GM18520 (cell line): ENCODE measurements around the gene SLC35F3.
"Not testable (repeated sequence)": the region's sequence is repeated elsewhere in the genome, so short reads cannot be mapped to it uniquely, and the experiment has no call there.

Experiments
- ATAC-seq: cut with Tn5 transposase; IDR thresholded peaks from one replicate; pipeline ENCODE4 v1.9.1; 2021; ENCODE audit not compliant: unreplicated experiment

SLC35F3 gene

GRCh38 chr1:234176000-234176399, 271.5 kb downstream of the SLC35F3 start:
- no peak for ATAC-seq

DNA sequence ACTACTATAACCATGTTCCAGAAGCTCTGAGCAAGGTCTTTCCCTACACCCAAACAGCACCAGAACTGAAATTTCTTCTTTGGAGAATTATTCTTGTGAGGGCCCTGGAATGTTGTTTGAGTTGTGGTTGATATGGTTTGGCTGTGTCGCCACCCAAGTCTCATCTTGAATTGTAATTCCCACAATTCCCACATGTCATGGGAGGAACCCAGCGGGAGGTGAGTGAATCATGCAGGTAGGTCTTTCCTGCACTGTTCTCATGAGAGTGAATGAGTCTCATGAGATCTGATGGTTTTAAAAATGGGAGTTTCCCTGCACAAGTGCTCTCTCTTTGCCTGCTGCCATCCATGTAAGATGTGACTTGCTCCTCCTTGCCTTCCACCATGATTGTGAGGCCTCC, 272.4 kb downstream of the SLC35F3 start:
- ATAC-seq = not testable (repeated sequence)

DNA sequence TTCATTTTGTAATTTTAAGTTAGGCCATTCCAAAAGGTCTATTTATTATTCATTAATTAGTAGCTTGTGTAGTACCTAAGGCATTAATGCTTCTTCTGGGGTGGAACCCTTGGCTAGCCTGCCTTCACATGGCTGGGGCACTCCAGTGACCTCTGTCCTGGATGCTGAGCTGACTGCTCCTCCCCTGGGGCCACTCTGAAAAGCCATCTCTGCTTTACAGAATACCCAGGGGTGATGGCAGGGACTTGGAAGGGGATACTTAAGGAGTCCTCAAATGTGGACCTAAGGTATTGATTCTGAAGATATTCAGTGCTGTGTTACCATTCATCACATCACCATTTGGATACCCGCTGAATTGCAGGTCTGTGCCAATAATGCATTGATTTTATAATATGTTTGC, 281.0 kb downstream of the SLC35F3 start:
- ATAC-seq = no peak

- peak; percentile 64 for ATAC-seq
Observed at GRCh38 chr1:234186037-234186688, 281.7 kb downstream of the SLC35F3 start.

DNA sequence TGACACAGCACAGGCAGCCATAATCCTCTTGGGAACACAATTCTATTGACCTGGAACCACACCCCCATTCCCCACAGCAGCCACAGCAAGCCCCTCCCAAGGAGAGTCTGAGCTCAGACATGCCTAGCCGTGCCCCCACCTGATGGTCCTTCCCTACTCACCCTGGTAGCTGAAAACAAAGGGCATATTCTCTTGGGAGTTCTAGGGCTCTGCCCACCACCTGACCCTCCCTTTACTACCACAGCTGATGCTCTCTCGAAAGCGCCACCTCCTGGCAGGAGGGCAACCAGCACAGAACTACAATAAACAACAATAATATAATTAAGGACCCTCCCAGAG, 283.9 kb downstream of the SLC35F3 start:
- no peak for ATAC-seq

GRCh38 chr1:234197839-234198238, 293.4 kb downstream of the SLC35F3 start:
- no peak for ATAC-seq

DNA sequence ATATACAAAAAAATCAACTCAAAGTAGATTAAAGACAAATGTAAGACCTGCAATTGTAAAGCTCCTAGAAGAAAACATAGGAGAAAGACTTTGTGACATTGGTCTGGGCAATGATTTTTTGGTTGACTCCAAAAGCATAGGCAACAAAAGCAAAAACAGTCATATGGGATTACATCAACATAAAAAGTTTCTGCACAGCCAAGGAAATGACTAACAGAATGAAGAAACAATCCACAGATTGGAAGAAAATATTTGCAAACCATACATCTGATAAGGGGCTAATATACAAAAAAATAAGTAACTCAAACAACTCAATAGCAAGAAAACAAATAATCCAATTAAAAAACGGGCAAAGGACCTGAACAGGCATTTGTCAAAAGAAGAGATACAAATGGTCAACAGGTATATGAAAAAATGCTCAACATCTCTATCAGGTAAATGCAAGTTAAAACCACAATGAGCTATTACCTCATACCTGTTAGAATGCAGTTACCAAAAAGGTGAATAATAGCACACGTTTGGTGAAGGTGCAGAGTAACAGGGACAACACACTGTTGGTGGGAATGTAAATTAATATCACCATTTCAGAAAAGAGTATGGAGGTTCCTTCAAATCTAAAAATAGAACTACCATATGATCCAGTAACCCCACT, 295.1 kb downstream of the SLC35F3 start:
- ATAC-seq = no peak

DNA sequence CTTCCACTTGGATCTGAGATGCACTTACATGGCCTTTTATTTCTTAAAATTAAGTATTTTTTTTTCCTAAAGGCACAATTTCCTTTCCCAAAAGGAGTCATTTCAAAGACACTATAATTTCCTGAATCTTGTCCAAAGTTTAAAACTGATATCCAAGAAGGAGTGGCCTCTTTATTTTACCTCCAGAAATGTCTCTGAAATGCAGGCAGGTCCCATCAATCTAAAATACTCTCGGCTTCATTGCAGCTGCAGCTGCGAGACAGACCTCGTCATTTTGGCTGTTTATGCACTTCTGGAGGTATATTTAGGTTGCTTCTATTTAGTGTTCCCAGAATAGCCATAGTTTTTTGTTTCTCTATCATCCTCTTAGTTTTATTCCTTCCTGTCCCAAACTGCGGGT, 296.1 kb downstream of the SLC35F3 start:
- no peak for ATAC-seq

GRCh38 chr1:234201600-234201999, 297.1 kb downstream of the SLC35F3 start:
- no peak for ATAC-seq

GRCh38 chr1:234205966-234206365, 301.5 kb downstream of the SLC35F3 start:
- ATAC-seq = no peak

GRCh38 chr1:234206651-234207284, 302.3 kb downstream of the SLC35F3 start:
- no peak for ATAC-seq

DNA sequence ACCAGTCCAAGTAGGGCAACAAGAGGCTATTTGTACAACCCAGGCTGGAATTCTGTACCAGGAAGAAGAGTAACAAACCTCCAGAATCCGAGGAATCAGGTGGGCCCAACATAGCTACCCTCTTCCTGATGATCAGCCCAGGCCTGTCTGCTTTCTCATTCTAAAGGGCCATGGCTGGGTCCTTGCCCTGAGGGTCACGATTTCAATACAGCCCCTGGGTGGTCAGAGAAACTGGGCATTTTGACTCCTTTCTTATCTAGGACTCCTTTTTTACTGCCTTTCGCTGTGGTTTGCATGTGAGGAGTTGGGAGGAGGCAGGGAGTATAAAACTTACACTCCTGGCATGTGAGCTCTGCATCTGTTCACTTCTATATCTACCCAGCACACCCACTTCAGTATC, 303.9 kb downstream of the SLC35F3 start:
- ATAC-seq = no peak

GRCh38 chr1:234208791-234209190, 304.3 kb downstream of the SLC35F3 start:
- ATAC-seq = no peak

DNA sequence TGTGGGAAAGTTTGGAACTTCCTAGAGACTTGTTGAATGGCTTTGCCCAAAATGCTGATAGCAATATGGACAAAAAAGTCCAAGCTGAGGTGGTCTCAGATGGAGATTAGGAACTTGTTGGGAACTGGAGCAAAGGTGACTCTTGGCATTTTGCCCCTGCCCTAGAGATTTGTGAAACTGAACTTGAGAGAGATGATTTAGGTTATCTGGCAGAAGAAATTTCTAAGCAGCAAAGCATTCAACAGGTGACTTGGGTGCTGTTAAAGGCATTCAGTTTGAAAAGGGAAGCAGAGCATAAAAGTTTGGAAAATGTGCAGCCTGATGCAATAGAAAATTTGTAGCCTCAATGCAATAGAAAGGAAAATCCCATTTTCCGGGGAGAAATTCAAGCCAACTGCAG, 306.0 kb downstream of the SLC35F3 start:
- ATAC-seq = not testable (repeated sequence)

GRCh38 chr1:234211855-234212254, 307.4 kb downstream of the SLC35F3 start:
- ATAC-seq = not testable (repeated sequence)

DNA sequence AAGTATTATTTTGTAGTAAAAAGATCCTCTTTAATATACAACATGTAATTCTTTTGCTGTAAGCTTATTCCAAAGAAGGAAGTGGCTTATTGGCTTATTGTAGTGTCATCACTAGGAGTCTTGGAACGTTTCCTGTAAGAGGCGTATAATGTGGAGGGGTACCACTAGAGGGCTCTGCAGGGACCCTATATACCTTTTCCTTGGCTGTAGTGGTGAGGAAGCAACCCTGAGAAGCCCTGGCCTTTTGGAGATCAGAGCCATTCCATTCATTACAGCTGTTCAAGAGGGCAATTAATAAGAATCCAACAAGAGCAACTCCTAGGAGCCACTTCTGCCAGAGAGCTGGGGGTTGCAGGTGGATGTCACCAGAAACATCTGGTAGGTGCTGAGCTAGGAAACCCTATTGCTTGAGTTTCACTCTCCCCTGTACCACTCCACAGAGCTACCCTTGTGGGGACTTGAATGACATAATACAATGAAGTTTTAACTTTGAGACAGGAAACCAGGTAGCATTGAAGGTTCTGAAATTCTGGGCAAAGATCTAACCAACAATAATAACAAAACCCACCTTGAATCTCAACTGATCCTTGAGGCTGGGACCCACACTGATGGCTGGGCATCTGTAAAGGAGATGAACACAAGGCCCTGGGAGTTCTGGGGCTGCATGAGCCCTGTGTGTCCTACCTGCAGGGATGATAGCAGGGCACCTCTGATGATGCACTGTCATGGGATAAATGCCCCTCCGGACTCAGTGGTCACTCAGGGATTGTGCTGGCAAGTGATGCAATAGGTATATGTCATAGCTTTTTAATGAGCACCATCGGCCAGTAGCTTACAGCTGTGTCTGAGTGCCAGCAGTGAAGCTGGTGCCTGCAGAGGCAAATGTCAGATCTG, 308.5 kb downstream of the SLC35F3 start:
- ATAC-seq = no peak

DNA sequence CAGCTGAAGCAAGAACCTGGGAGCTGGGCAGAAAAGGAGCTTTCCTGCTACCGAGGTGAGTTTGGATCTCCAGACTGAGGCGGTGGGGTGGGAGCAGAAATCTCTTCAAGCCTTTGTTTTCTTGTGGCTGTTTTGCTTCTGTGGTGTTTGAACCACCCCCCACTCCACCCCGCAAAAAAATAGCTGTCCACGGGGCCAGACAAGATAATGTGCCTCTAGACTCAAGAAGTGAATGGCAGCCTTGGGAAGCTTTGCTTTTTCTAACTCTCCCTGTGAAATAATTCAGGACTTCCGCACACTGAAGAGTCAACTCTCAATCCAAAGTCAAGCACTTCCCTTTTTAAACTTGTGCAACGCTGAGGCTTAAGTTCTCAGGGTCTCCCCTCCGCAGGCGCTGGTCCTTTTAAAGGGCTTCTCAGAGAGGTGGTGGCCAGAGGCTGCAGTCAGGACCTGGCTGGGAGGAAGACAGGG, 309.2 kb downstream of the SLC35F3 start:
- ATAC-seq = no peak

DNA sequence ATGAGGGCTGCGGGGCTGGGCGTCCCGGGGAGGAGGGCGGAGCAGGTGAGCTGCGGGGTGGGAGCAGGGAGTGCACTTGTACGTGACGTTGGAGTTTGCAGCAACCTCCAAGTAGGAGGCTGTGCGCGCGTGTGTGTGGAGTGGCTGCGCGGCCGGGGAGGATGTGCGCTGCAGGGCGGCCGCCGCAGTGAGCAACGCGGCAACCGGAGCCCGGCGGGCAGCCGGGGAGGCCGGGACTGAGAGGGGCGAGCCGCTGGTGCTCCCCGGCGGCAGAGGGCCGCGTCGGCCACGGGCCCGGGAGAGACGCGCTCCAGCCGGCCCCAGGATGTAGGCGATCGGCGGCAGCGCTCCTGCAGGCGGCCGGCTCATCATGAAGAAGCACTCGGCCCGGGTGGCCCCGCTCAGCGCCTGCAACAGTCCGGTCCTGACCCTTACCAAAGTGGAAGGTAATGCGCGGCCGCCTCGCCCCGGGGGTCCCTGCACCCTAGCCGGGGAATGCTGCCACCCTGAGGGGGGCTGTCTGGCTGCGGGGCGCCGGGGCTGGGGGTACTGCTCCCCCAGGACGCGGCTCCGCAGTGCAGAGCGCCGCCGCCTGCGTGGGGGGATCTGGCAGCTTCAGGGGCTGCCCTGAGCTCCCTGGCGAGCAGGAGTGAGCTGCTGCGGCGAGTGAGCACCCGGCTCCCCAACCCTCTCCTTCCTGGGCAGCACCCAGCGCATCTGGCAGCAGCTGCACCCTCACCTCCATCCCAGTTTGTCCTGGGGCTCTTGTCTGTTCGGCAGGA, 309.8 kb downstream of the SLC35F3 start:
- ATAC-seq = no peak

DNA sequence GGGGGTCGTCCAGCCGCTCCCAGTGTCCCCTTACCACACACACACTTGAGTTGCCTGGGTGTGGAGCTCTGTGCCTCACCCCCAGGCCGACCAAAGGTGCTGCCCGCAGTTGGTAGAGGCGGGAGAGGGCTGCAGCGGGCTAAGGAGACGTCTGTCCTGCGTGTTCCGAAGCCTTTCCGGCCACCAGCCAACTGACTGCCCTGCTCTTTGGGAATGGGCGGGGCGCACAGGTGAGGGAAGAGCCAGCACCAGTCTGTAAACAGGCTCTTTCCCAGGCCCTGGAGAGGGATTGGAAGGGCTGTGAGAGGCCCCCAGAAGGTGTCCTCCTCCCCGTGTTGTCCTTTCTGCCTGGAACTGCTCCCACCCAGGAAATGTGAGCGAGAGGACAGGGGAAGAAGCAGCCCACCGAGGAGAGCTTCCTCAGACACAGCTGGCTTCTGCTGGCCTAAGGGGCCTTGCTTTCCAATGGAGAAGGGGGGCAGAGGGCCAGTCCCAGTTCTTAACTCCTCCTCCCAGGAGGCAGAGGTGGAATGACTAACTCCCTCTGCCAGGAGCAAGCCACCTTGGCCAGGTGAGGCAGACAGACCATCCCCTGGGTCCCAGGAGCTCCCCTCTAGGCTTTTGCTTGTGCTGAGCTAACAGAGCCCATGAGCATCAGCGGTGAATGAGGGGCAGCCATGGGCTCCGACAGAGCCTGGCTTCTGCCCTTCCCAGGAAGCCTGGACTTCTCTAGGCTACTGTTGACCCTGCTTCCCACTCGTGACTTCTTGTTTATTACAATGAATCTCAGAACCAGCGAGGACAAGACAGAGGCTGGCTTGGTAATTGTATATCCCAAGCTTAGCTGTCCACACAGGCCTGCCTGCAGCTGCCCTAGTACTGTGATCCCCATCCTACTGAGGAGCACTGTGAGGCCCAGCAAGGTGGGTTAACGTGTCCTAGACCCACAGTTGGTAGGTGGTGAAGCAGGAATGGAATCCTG, 310.7 kb downstream of the SLC35F3 start:
- no peak for ATAC-seq
